K562 (cell line): ENCODE measurements around the gene PLEKHA7. TPM values are rescaled to one million over a fixed set of nuclear protein-coding genes. Genes with fewer than 3 reads are reported as not detected.
A peak's percentile ranks its signal among the peaks of the same experiment; 100 is the strongest.

ENCODE experiments used
- ATAC-seq: fragments of 200-7000 bp; cut with Tn5 transposase; 3 replicates; pipeline ENCODE4 v1.9.1; 2020; ENCODE audit warnings: moderate library complexity
- BruUV-seq: library from RNA; stranded (reverse); fragments of 400-500 nt; replicated peaks from 2 replicates; lab custom pipeline; 2021; lab: Mats Ljungman, UMichigan
- CTCF ChIA-PET: fragments of 300-600 bp; formaldehyde crosslinking; extraction: SDS; loops from one replicate; lab custom pipeline; 2021; ENCODE audit warnings: low intra/inter-chr PET ratio; lab: Yijun Ruan, JAX
- POLR2A ChIA-PET: fragments of 300-600, 350-650 bp; sonication (Branson Sonifier 250); formaldehyde crosslinking; extraction: SDS; loops from one replicate; lab custom pipeline; 2021; ENCODE audit warnings: antibody characterized with exemption, inconsistent platforms; lab: Yijun Ruan, JAX
- DNase-seq, 4 experiments: peaks; one replicate each; pipeline versions ENCODE4 v3.0.0 to v3.0.0-alpha.2; 2011 to 2018; ENCODE audit warnings: low spot score in 3 of 4, mixed read lengths in 3 of 4; ENCODE audit errors: extremely low read depth in 1 of 4
- FAIRE-seq: peaks from 2 replicates; lab custom pipeline; 2011; peaks lifted over from hg19 to GRCh38; lab: Jason Lieb, UNC
- H2AFZ ChIP-seq: 2 replicates; pipeline ENCODE4 v1.6.0; 2011; ENCODE audit warnings: low read depth, low read length, control low read depth, inconsistent platforms
- H3K27ac ChIP-seq: fragments of 200-600 bp; 3 replicates; pipeline ENCODE4 v1.8.0; 2011; ENCODE audit warnings: low read depth, mild to moderate bottlenecking, control low read depth, inconsistent platforms, low read length, moderate library complexity, mixed read lengths; ENCODE audit errors: extremely low read depth
- H3K27me3 ChIP-seq, 2 experiments: fragments of 300-600 bp in 1 of 2; 2 replicates in 1 of 2; 3 replicates in 1 of 2; pipeline versions ENCODE4 v1.6.0 to v1.8.0; 2011; ENCODE audit warnings: inconsistent platforms in 2 of 2, low read length in 2 of 2, mild to moderate bottlenecking in 1 of 2, mixed read lengths in 1 of 2, moderate library complexity in 1 of 2; ENCODE audit not compliant: control insufficient read depth in 2 of 2, insufficient read depth in 2 of 2
- H3K36me3 ChIP-seq: fragments of 300-600 bp; 3 replicates; pipeline ENCODE4 v1.8.0; 2011; ENCODE audit warnings: mild to moderate bottlenecking, low read length, inconsistent platforms; ENCODE audit not compliant: control insufficient read depth, insufficient read depth
- H3K4me1 ChIP-seq, 2 experiments: fragments of 200-600 bp in 1 of 2; replicated peaks in 1 of 2; 2 replicates in 1 of 2; 3 replicates in 1 of 2; pipeline versions ENCODE4 v1.5.1 to v1.8.0; 2011; ENCODE audit warnings: inconsistent platforms in 2 of 2, low read length in 2 of 2, mild to moderate bottlenecking in 1 of 2, mixed read lengths in 1 of 2, moderate library complexity in 1 of 2; ENCODE audit not compliant: control insufficient read depth in 2 of 2, insufficient read depth in 2 of 2
- H3K4me2 ChIP-seq: 2 replicates; pipeline ENCODE4 v1.6.1; 2011; ENCODE audit warnings: low read length, control low read depth, inconsistent platforms, mixed read lengths; ENCODE audit not compliant: insufficient read depth
- H3K4me3 ChIP-seq: fragments of 200-600 bp; sonication (generic), shearing (Covaris generic); 2 replicates; pipeline ENCODE4 v1.5.1; 2016; ENCODE audit warnings: control low read depth, inconsistent platforms
- H3K79me2 ChIP-seq: fragments of 200-600 bp; 3 replicates; pipeline ENCODE4 v1.8.0; 2011; ENCODE audit warnings: low read length, inconsistent platforms; ENCODE audit not compliant: control insufficient read depth, insufficient read depth
- H3K9ac ChIP-seq, 2 experiments: 2 replicates each; pipeline versions ENCODE4 v1.6.0 to v1.6.1; 2011; ENCODE audit warnings: low read depth in 2 of 2, low read length in 2 of 2, control low read depth in 1 of 2, inconsistent platforms in 1 of 2, mild to moderate bottlenecking in 1 of 2, mixed read lengths in 1 of 2; ENCODE audit not compliant: insufficient read depth in 1 of 2
- H3K9me1 ChIP-seq: one replicate; pipeline ENCODE4 v1.6.0; 2011; ENCODE audit warnings: inconsistent platforms, mild to moderate bottlenecking, low read length, moderate library complexity; ENCODE audit not compliant: control insufficient read depth, insufficient read depth
- H3K9me3 ChIP-seq: replicated peaks from 2 replicates; pipeline ENCODE4 v1.5.1; 2011; ENCODE audit warnings: low read depth, low read length, inconsistent platforms; ENCODE audit not compliant: control insufficient read depth, insufficient read depth
- H4K20me1 ChIP-seq: replicated peaks from 2 replicates; pipeline ENCODE4 v1.6.1; 2011; ENCODE audit warnings: low read length, inconsistent platforms, mixed read lengths; ENCODE audit not compliant: control insufficient read depth, insufficient read depth
- BRD4 ChIP-seq: fragments of 200-600 bp; sonication (generic); IDR thresholded peaks from 2 replicates; pipeline ENCODE4 v1.6.1; 2017; ENCODE audit warnings: inconsistent platforms
- CEBPB ChIP-seq: fragments of 450-650 bp; IDR thresholded peaks from 2 replicates; pipeline ENCODE4 v1.6.1; 2016; ENCODE audit warnings: missing genetic modification characterization, missing compliant biosample characterization
- CEBPG ChIP-seq, 3 experiments: fragments of 200-800 bp in 1 of 3; sonication (Bioruptor generic) in 1 of 3; sonication (generic) in 1 of 3; formaldehyde crosslinking in 1 of 3; IDR thresholded peaks in 2 of 3; conservative IDR thresholded peaks in 1 of 3; 2 replicates each; pipeline versions ENCODE4 v1.6.1 to v1.8.0; 2016 to 2022; ENCODE audit warnings: missing compliant biosample characterization in 2 of 3, missing genetic modification characterization in 2 of 3, mild to moderate bottlenecking in 1 of 3, missing genetic modification reagents in 1 of 3
- HCFC1 ChIP-seq: IDR thresholded peaks from 2 replicates; pipeline ENCODE4 v1.6.1; 2012; ENCODE audit warnings: low read depth, low read length, improper control_type of control experiment
- MTA3 ChIP-seq: fragments of 450-650 bp; formaldehyde crosslinking; IDR thresholded peaks from 2 replicates; pipeline ENCODE4 v1.6.1; 2017; ENCODE audit warnings: mild to moderate bottlenecking, borderline replicate concordance
- NFIC ChIP-seq: fragments of 450-650 bp; IDR thresholded peaks from 2 replicates; pipeline ENCODE4 v1.6.1; 2017; ENCODE audit warnings: mild to moderate bottlenecking, inconsistent platforms
- WGBS: fragments of 100-300 bp; shearing (Covaris generic); methylation state at CpG from one replicate; pipeline ENCODE4 v1.1.6; 2016; ENCODE audit warnings: low coverage, mixed read lengths; ENCODE audit not compliant: insufficient coverage; ENCODE audit errors: missing lambda C conversion rate; 5-methylcytosine and 5-hydroxymethylcytosine counted together
- in situ Hi-C: fragments of 300-500 bp; cut with MboI; formaldehyde crosslinking; loops from 4 replicates; pipeline ENCODE4 v1.15.0; 2018; ENCODE audit warnings: inconsistent platforms, mixed read lengths
- intact Hi-C: fragments of 100-400 bp; cut with micrococcal nuclease; formaldehyde crosslinking; loops from 2 replicates; pipeline ENCODE4 v1.14.2; 2022
- polyA plus RNA-seq, 8 experiments: library from polyadenylated mRNA; depleted of rRNA in 4 of 8; stranded (reverse) in 5 of 8; unstranded in 3 of 8; fragments of >200 nt; fragmentation: Nextera tagmentation in 2 of 8; fragmentation: Illumina TruSeq in 1 of 8; extraction: Ambion mirVana in 2 of 8; extraction: Trizol in 1 of 8; gene quantifications; 2 replicates each; pipeline versions ENCODE4 v1.2.1 to v1.2.3, GENCODE V29; 2011 to 2014; ENCODE audit warnings: inconsistent platforms in 1 of 8, missing spikeins in 1 of 8
- total RNA-seq, 7 experiments: library from RNA; depleted of rRNA in 6 of 7; stranded (reverse); fragments of >200 nt in 6 of 7; fragmentation: Illumina TruSeq in 2 of 7; extraction: Trizol in 2 of 7; gene quantifications; 2 replicates each; pipeline versions ENCODE4 v1.2.1 to v1.2.3, GENCODE V29; 2011 to 2021; ENCODE audit warnings: low replicate concordance in 1 of 7
- TF ChIP-seq, protein P1 (sequence below): sonication (generic); formaldehyde crosslinking; IDR thresholded peaks from 2 replicates; pipeline ENCODE4 v1.8.0; 2022; ENCODE audit warnings: mild to moderate bottlenecking, low read depth, missing genetic modification reagents

Gene PLEKHA7
- total and polyA plus RNA-seq, 9 of the 15 experiments (the other 6 are each of a cell fraction or from before 2014, with no cell fraction given), result 0.06 to 0.77 (median 0.20) TPM; not detected in 1

DNA sequence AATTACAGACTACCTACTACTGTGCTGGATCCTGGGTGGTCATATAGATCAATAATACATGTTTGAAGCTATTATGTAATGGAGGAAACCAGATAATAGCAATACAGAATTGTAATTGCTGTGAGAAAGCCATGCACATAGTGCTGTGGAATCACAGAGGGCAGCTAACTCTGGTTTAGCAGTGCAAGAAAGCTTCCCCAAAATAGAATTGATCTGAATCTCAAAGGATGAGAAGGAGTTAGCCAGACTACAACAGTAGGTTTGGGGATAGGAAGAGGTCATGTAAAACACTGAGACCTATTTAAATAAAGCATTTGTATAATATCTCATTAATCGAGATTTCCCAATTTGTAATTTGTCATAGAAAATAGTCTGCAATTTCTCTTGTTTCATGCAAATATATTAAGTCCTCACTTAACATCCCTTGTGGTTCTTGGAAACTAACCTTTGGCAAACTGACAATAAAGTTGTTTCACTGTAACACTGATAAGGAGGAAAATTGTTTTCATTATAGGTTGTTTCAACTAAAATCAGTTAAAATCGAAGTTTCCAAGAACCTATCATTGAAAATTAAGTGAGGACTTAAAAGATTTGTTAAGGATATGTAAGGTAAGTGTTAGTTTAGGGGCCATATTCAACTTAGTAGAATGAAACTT, 268.1 kb downstream of the PLEKHA7 start:
- H3K9me3 ChIP-seq, result no peaks in the 10 kb centered on the region
- FAIRE-seq (no peak), DNase-seq (no peak), ATAC-seq (no peak)
- H2AFZ ChIP-seq, result no peak overlapping the region
- ChIA-PET CTCF (no interaction called here), POLR2A (no interaction called here)
- H3K79me2 ChIP-seq, result peaks cover 61% of the 10 kb centered on the region
- H3K9me1 ChIP-seq, result no peaks in the 10 kb centered on the region
- H3K36me3 ChIP-seq, result peaks cover 92% of the 10 kb centered on the region
- TF ChIP-seq NFIC, result 0 out of 2 replicates have a peak, but pooled peaks have one; percentile 7
- TF ChIP-seq HCFC1, result no peak
- TF ChIP-seq BRD4, result no peak
- H3K9ac ChIP-seq, result no peak overlapping the region
- H3K27ac ChIP-seq, result no peak overlapping the region
- H4K20me1 ChIP-seq, result peaks cover 3% of the 10 kb centered on the region; the same call in 1 of the 2 replicates
- no TSS peak for BruUV-seq
- H3K27me3 ChIP-seq, result no peaks in the 10 kb centered on the region
- in situ Hi-C loops (no loop called here), intact Hi-C loops (no loop called here)
- no peak overlapping the region for H3K4me3 ChIP-seq
- H3K4me1 ChIP-seq, result peaks cover 4 to 6% of the 10 kb centered on the region in 2 experiments; a peak in 3 of 5 replicates
- 65% methylated on average over 2 of the region's 2 CpGs for WGBS
- no peak overlapping the region for H3K4me2 ChIP-seq

DNA sequence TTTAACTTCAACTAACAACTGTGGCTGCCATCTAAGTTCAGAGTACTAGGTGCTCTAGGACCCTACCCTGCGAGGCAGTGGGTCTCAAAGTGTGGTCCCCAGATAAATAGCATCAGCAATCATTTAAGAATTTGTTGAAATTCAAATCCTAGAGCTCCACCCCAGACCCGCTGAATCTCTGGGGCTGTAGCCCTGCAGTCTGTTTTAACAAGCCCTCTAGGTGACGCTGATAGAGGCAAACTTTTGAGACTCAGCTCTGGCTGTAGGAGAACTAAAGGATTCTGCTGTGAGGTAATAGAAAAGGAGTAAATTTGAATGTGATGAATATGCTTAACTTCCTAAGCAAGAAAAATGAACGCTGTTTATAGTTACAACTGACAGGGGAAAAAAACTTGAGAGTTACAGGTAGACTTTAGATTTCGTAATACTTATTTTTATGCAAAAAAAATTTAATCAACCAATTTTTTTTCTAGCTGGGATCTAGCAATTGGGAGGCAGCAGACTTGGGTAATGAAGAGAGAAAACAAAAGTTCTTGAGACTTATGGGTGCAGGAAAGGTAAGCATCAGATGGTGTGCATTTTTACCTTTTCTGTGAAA, 270.0 kb downstream of the PLEKHA7 start:
- Histone ChIP-seq H3K79me2 (peaks cover 79% of the 10 kb centered on the region), H3K4me2 (no peak overlapping the region), H4K20me1 (peaks cover 3% of the 10 kb centered on the region; the same call in 1 of the 2 replicates), H3K9me1 (no peaks in the 10 kb centered on the region), H3K27me3 (no peaks in the 10 kb centered on the region), H3K9me3 (no peaks in the 10 kb centered on the region), H3K4me1 (peaks cover 11 to 12% of the 10 kb centered on the region in 2 experiments; a peak in 4 of 5 replicates), H2AFZ (no peak overlapping the region), H3K36me3 (peaks cover 74% of the 10 kb centered on the region), H3K27ac (no peak overlapping the region), H3K4me3 (no peak overlapping the region), H3K9ac (no peak overlapping the region)
- in situ Hi-C loops (no loop called here), intact Hi-C loops (no loop called here)
- BruUV-seq, result no TSS peak
- ATAC-seq (peak; percentile 71), DNase-seq (peak in 1 of 4 experiments; percentile 18), FAIRE-seq (no peak)
- ChIA-PET CTCF (no interaction called here), POLR2A (interaction anchor here (0.8 to 0.9 kb wide), 2 partner anchors 9 to 1345 kb away, joined by 3 read pairs; no protein-coding TSS in a partner anchor)
- WGBS, result 80% methylated on average over 5 of the region's 5 CpGs
- no peak for TF ChIP-seq CEBPG (CRISPR knock-in tag; IDR thresholded peaks at IDR 0.05)
- peak; percentile 35 to 72; a peak in 3 of 4 replicates for TF ChIP-seq CEBPG (tag; conservative IDR thresholded peaks at IDR 0.05 in 1 of 2, IDR thresholded peaks at IDR 0.05 in 1 of 2)
- TF ChIP-seq, protein P1, sequence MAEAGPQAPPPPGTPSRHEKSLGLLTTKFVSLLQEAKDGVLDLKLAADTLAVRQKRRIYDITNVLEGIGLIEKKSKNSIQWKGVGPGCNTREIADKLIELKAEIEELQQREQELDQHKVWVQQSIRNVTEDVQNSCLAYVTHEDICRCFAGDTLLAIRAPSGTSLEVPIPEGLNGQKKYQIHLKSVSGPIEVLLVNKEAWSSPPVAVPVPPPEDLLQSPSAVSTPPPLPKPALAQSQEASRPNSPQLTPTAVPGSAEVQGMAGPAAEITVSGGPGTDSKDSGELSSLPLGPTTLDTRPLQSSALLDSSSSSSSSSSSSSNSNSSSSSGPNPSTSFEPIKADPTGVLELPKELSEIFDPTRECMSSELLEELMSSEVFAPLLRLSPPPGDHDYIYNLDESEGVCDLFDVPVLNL (CRISPR knock-in tag), result no peak
- peak; percentile 68 for TF ChIP-seq CEBPB
- no peak for TF ChIP-seq MTA3
